Stromal cell of bone marrow (primary cell): Measurements from ENCODE around the gene KIRREL1.

Source experiments
- DNase-seq: peaks from one replicate; pipeline ENCODE4 v3.0.0-alpha.2; 2012; ENCODE audit warnings: low read depth

Gene KIRREL1

GRCh38 chr1:158075078-158075477 lies 81.6 kb downstream of the KIRREL1 start:
- DNase-seq: no peak

- no peak for DNase-seq
These were observed 83.0 kb downstream of the KIRREL1 start for GRCh38 chr1:158076441-158076840.

GRCh38 chr1:158077411-158078256 lies 84.2 kb downstream of the KIRREL1 start:
- no peak for DNase-seq

GRCh38 chr1:158078569-158079080 lies 85.2 kb downstream of the KIRREL1 start:
- no peak for DNase-seq

- DNase-seq: no peak
These were observed 86.6 kb downstream of the KIRREL1 start for GRCh38 chr1:158080066-158080465.

GRCh38 chr1:158084336-158084735 lies 90.9 kb downstream of the KIRREL1 start:
- no peak for DNase-seq

- no peak for DNase-seq
These were observed 91.3 kb downstream of the KIRREL1 start for GRCh38 chr1:158084747-158085146.

- DNase-seq: peak; percentile 41
These were observed 94.0 kb downstream of the KIRREL1 start for GRCh38 chr1:158087320-158087927.

GRCh38 chr1:158089476-158089875 lies 96.0 kb downstream of the KIRREL1 start:
- DNase-seq: no peak

- DNase-seq: no peak
These were observed 96.6 kb downstream of the KIRREL1 start for GRCh38 chr1:158089925-158090637.

GRCh38 chr1:158093376-158093775 lies 99.9 kb downstream of the KIRREL1 start:
- no peak for DNase-seq

GRCh38 chr1:158094571-158094970 lies 101.1 kb downstream of the KIRREL1 start:
- no peak for DNase-seq

GRCh38 chr1:158095737-158096335 lies 102.4 kb downstream of the KIRREL1 start:
- peak; percentile 6 for DNase-seq

- DNase-seq: no peak
These were observed 104.8 kb downstream of the KIRREL1 start for GRCh38 chr1:158098256-158098655.

- no peak for DNase-seq
These were observed 105.7 kb downstream of the KIRREL1 start for GRCh38 chr1:158099185-158099584.

- DNase-seq: no peak
These were observed 107.1 kb downstream of the KIRREL1 start for GRCh38 chr1:158100498-158100897.

GRCh38 chr1:158101455-158101854 lies 108.0 kb downstream of the KIRREL1 start:
- no peak for DNase-seq

- DNase-seq: peak; percentile 12
These were observed 108.5 kb downstream of the KIRREL1 start for GRCh38 chr1:158101927-158102326.

GRCh38 chr1:158102881-158103674 lies 109.6 kb downstream of the KIRREL1 start:
- no peak for DNase-seq

GRCh38 chr1:158103861-158104522 lies 110.5 kb downstream of the KIRREL1 start:
- DNase-seq: no peak

GRCh38 chr1:158104891-158105290 lies 111.4 kb downstream of the KIRREL1 start:
- DNase-seq: no peak
